WI38 (cell line): ENCODE data around the gene RGS7.
"Not testable (repeated sequence)": the region's sequence is repeated elsewhere in the genome, so short reads cannot be mapped to it uniquely, and the experiment has no call there.

Experiments
- H3K4me3 ChIP-seq: 2 replicates; pipeline ENCODE4 v1.5.1; 2011; ENCODE audit warnings: low read depth, mild to moderate bottlenecking, control low read depth, low read length
- CTCF ChIP-seq: IDR thresholded peaks from 2 replicates; pipeline ENCODE4 v1.5.1; 2012; ENCODE audit warnings: low read depth, mild to moderate bottlenecking, control low read depth, low read length

The RGS7 gene

GRCh38 chr1:241228339-241228738, 128.7 kb downstream of the RGS7 start:
- no peak overlapping the region for H3K4me3 ChIP-seq
- TF ChIP-seq CTCF, result no peak

GRCh38 chr1:241225741-241226140, 131.3 kb downstream of the RGS7 start:
- TF ChIP-seq CTCF, result no peak
- no peak overlapping the region for H3K4me3 ChIP-seq

GRCh38 chr1:241224189-241224588, 132.8 kb downstream of the RGS7 start:
- not testable (repeated sequence) for H3K4me3 ChIP-seq

GRCh38 chr1:241222813-241223212, 134.2 kb downstream of the RGS7 start:
- H3K4me3 ChIP-seq, result not testable (repeated sequence)

GRCh38 chr1:241221319-241221718, 135.7 kb downstream of the RGS7 start:
- no peak overlapping the region for H3K4me3 ChIP-seq
- TF ChIP-seq CTCF, result no peak

GRCh38 chr1:241220913-241221312, 136.1 kb downstream of the RGS7 start:
- not testable (repeated sequence) for H3K4me3 ChIP-seq

GRCh38 chr1:241219449-241219848, 137.6 kb downstream of the RGS7 start:
- TF ChIP-seq CTCF, result no peak
- H3K4me3 ChIP-seq, result no peak overlapping the region

GRCh38 chr1:241217516-241217915, 139.5 kb downstream of the RGS7 start:
- no peak for TF ChIP-seq CTCF
- no peak overlapping the region for H3K4me3 ChIP-seq

- no peak for TF ChIP-seq CTCF
- H3K4me3 ChIP-seq, result no peak overlapping the region
Observed at GRCh38 chr1:241215683-241216082, 141.3 kb downstream of the RGS7 start.
